Ovary (tissue), 3 donors: ENCODE measurements around the gene COX7B.

ENCODE experiments used
- CTCF ChIP-seq, 3 donors: fragments of 450-650 bp in 2 of 3; fragments of 200-600 bp in 1 of 3; IDR thresholded peaks; one replicate each; pipeline versions ENCODE4 v1.5.1 to v1.8.0; 2016 to 2022; ENCODE audit warnings: antibody characterized with exemption in 3 of 3, mild to moderate bottlenecking in 1 of 3
- EP300 ChIP-seq: sonication (generic); formaldehyde crosslinking; IDR thresholded peaks from one replicate; pipeline ENCODE4 v1.6.1; 2017; ENCODE audit warnings: antibody characterized with exemption
- donor health status: DM: no; HTN: no; CAD: no.

GRCh38 chrX:77892887-77893286 lies 6.4 kb upstream of the COX7B start:
- no peak for TF ChIP-seq EP300
- no peak for TF ChIP-seq CTCF (IDR thresholded peaks at IDR 0.05)
